Measurements from ENCODE around the gene PPP1R18.

DNA sequence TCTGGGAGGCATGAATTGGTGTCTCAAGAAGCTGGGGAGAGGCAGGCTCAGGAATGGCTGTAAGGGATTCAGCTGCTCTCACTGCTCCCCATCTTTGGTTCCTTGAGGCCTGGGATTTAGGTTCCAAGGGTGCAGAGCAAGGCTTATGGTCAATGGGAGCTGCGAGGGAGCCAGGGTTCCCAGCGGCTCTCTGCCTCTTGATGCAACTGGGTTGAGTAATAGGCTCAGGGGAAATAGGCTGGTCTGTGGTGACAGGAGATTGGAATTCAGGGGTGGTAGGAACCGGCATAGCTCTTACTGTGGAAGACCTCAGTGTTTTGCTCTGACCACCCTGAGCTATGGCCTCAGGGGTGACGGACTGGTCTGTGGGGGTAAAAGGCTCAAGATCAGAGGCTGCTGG lies 17.4 kb upstream of the PPP1R18 start:
- TF ChIP-seq, protein P1, sequence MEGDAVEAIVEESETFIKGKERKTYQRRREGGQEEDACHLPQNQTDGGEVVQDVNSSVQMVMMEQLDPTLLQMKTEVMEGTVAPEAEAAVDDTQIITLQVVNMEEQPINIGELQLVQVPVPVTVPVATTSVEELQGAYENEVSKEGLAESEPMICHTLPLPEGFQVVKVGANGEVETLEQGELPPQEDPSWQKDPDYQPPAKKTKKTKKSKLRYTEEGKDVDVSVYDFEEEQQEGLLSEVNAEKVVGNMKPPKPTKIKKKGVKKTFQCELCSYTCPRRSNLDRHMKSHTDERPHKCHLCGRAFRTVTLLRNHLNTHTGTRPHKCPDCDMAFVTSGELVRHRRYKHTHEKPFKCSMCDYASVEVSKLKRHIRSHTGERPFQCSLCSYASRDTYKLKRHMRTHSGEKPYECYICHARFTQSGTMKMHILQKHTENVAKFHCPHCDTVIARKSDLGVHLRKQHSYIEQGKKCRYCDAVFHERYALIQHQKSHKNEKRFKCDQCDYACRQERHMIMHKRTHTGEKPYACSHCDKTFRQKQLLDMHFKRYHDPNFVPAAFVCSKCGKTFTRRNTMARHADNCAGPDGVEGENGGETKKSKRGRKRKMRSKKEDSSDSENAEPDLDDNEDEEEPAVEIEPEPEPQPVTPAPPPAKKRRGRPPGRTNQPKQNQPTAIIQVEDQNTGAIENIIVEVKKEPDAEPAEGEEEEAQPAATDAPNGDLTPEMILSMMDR (IDR thresholded peaks at IDR 0.05 in 2 of 3, conservative IDR thresholded peaks at IDR 0.05 in 1 of 3; ENCODE audit: insufficient read depth in 2 of 3, low read depth in 1 of 3, low read length in 3 of 3): no peak
- TF ChIP-seq PCBP2 (IDR thresholded peaks at IDR 0.05; ENCODE audit: low read depth, low read length, poor library complexity, severe bottlenecking): no peak
- no peak for TF ChIP-seq ZNF121 (CRISPR knock-in tag; conservative IDR thresholded peaks at IDR 0.05)
- TF ChIP-seq TEAD4 (IDR thresholded peaks at IDR 0.05; ENCODE audit: low read length): no peak
- TF ChIP-seq TEAD4 (CRISPR knock-in tag; IDR thresholded peaks at IDR 0.05; ENCODE audit: borderline replicate concordance): no peak
- no peak for TF ChIP-seq FOSL1 (tag; conservative IDR thresholded peaks at IDR 0.05)
